Lower leg skin (tissue), 3 donors: ENCODE data around the gene ZNF488.

Experiments used
- CTCF ChIP-seq, 3 donors: fragments of 450-650 bp; IDR thresholded peaks; one replicate each; pipeline ENCODE4 v1.5.1; 2016; ENCODE audit warnings: antibody characterized with exemption in 3 of 3, mild to moderate bottlenecking in 3 of 3, moderate library complexity in 2 of 3
- POLR2A ChIP-seq, 2 donors: fragments of 450-650 bp; IDR thresholded peaks; one replicate each; pipeline ENCODE4 v1.6.1; 2016 to 2017; ENCODE audit warnings: antibody characterized with exemption in 2 of 2, mild to moderate bottlenecking in 1 of 2, moderate library complexity in 1 of 2

GRCh38 chr10:47344996-47345870, 38.9 kb downstream of the ZNF488 start:
- TF ChIP-seq CTCF (IDR thresholded peaks at IDR 0.05) (no peak), POLR2A (IDR thresholded peaks at IDR 0.05) (no peak)
